GM12878 (cell line): ENCODE data around the gene INAFM1. TPM values are rescaled to one million over a fixed set of nuclear protein-coding genes. Genes with fewer than 3 reads are reported as not detected.

Source experiments
- CBX3 ChIP-seq: fragments of 200-600 bp; sonication (generic); IDR thresholded peaks from 2 replicates; pipeline ENCODE4 v1.6.1; 2016; ENCODE audit warnings: low read depth, borderline replicate concordance
- CHD2 ChIP-seq: IDR thresholded peaks from 2 replicates; pipeline ENCODE4 v1.6.1; 2011; ENCODE audit warnings: low read depth, low read length, improper control_type of control experiment, borderline replicate concordance
- CREB1 ChIP-seq: IDR thresholded peaks from 2 replicates; pipeline ENCODE4 v1.6.1; 2012; ENCODE audit warnings: low read depth, mild to moderate bottlenecking, inconsistent platforms
- CUX1 ChIP-seq: IDR thresholded peaks from 2 replicates; pipeline ENCODE4 v1.6.1; 2012; ENCODE audit warnings: improper control_type of control experiment, low read depth, low read length; ENCODE audit not compliant: insufficient replicate concordance
- EGR1 ChIP-seq, 2 experiments: IDR thresholded peaks; 1 replicate in 1 of 2; 2 replicates in 1 of 2; pipeline ENCODE4 v1.6.1; 2011 to 2012; ENCODE audit warnings: low read depth in 2 of 2, low read length in 2 of 2, borderline replicate concordance in 1 of 2, mild to moderate bottlenecking in 1 of 2, moderate library complexity in 1 of 2
- FOXK2 ChIP-seq: fragments of 450-650 bp; IDR thresholded peaks from 2 replicates; pipeline ENCODE4 v1.6.1; 2017; ENCODE audit warnings: mild to moderate bottlenecking, moderate library complexity
- GATAD2B ChIP-seq: fragments of 450-650 bp; conservative IDR thresholded peaks from 2 replicates; pipeline ENCODE4 v1.6.1; 2017; ENCODE audit warnings: low read depth, mild to moderate bottlenecking, moderate library complexity
- HSF1 ChIP-seq: fragments of 150-350 bp; IDR thresholded peaks from 2 replicates; pipeline ENCODE4 v1.6.1; 2014; ENCODE audit warnings: mild to moderate bottlenecking, low read depth, low read length
- IRF5 ChIP-seq: fragments of 450-650 bp; IDR thresholded peaks from 2 replicates; pipeline ENCODE4 v1.6.1; 2017; ENCODE audit warnings: borderline replicate concordance
- RB1 ChIP-seq: fragments of 450-650 bp; formaldehyde crosslinking; IDR thresholded peaks from 2 replicates; pipeline ENCODE4 v1.6.1; 2017; ENCODE audit warnings: mild to moderate bottlenecking, borderline replicate concordance
- RELB ChIP-seq: fragments of 450-650 bp; IDR thresholded peaks from 2 replicates; pipeline ENCODE4 v1.6.1; 2017; ENCODE audit warnings: low read depth, mild to moderate bottlenecking, moderate library complexity
- REST ChIP-seq: IDR thresholded peaks from 2 replicates; pipeline ENCODE4 v1.6.1; 2012; ENCODE audit warnings: mild to moderate bottlenecking, low read depth, low read length
- SRF ChIP-seq, 2 experiments: IDR thresholded peaks; 2 replicates each; pipeline ENCODE4 v1.6.1; 2011; ENCODE audit warnings: low read depth in 2 of 2, low read length in 2 of 2, mild to moderate bottlenecking in 1 of 2, moderate library complexity in 1 of 2
- STAT1 ChIP-seq: fragments of 450-650 bp; conservative IDR thresholded peaks from 2 replicates; pipeline ENCODE4 v1.6.1; 2014; ENCODE audit warnings: antibody characterized with exemption, mild to moderate bottlenecking
- STAT3 ChIP-seq: IDR thresholded peaks from 2 replicates; pipeline ENCODE4 v1.6.1; 2011; ENCODE audit warnings: low read depth, low read length, improper control_type of control experiment
- polyA plus RNA-seq, 11 experiments: library from polyadenylated mRNA; depleted of rRNA in 4 of 11; unstranded in 6 of 11; stranded (reverse) in 5 of 11; fragments of >200 nt; fragmentation: Nextera tagmentation in 4 of 11; fragmentation: Illumina TruSeq in 1 of 11; extraction: Ambion mirVana in 4 of 11; extraction: Trizol in 1 of 11; gene quantifications; 1 replicate in 1 of 11; 2 replicates in 10 of 11; pipeline versions ENCODE4 v1.2.1 to v1.2.3, GENCODE V29; 2011 to 2016; ENCODE audit warnings: inconsistent platforms in 2 of 11, missing spikeins in 2 of 11, low read depth in 1 of 11
- total RNA-seq, 4 experiments: library from RNA; depleted of rRNA in 3 of 4; stranded (reverse); fragments of >200 nt in 3 of 4; fragmentation: Illumina TruSeq in 1 of 4; extraction: Trizol in 1 of 4; gene quantifications; 2 replicates each; pipeline versions ENCODE4 v1.2.1 to v1.2.3, GENCODE V29; 2013 to 2021

Gene INAFM1
- total and polyA plus RNA-seq, 10 of the 15 experiments (the other 5 are each of a cell fraction or from before 2014, with no cell fraction given): 0.57 to 6.8 (median 1.1) TPM; not detected in 1

- TF ChIP-seq REST: no peak
- no peak for TF ChIP-seq CUX1
- TF ChIP-seq STAT3: no peak
- no peak for TF ChIP-seq STAT1
- no peak for TF ChIP-seq RB1
- no peak for TF ChIP-seq SRF (IDR thresholded peaks at IDR 0.05; ENCODE audit: low read depth in 2 of 2, low read length in 2 of 2)
- TF ChIP-seq IRF5: no peak
- TF ChIP-seq EGR1 (IDR thresholded peaks at IDR 0.05; ENCODE audit: borderline replicate concordance in 1 of 2, low read depth in 2 of 2, low read length in 2 of 2): peak; percentile 41 to 97
- no peak; the same call in 1 of the 2 replicates for TF ChIP-seq CHD2
- TF ChIP-seq CBX3: no peak
- no peak for TF ChIP-seq FOXK2
- no peak for TF ChIP-seq HSF1
- no peak for TF ChIP-seq CREB1
- TF ChIP-seq GATAD2B: peak; percentile 94
- no peak for TF ChIP-seq RELB
Measured at GRCh38 chr19:47274891-47275761, 441 bp downstream of the INAFM1 start (continued).
